Activated T-cell treated with anti-CD3 and anti-CD28 coated beads, Interleukin-2, amount 50 U/mL, for 72 hours (primary cell): ENCODE measurements around the gene UMAD1. TPM values are rescaled to one million over a fixed set of nuclear protein-coding genes. Genes with fewer than 3 reads are reported as not detected.

Source experiments
- ATAC-seq, 2 donors: fragments of 150-1000 bp; cut with Tn5 transposase; replicated peaks in 1 of 2; 2 replicates each; pipeline ENCODE4 v1.10.0; 2021; ENCODE audit warnings: moderate library complexity in 2 of 2, mild to moderate bottlenecking in 1 of 2
- DNase-seq, 2 donors: peaks; one replicate each; pipeline ENCODE4 v3.0.0; 2021 to 2022; ENCODE audit warnings: mixed read lengths in 1 of 2
- H3K27ac Mint-ChIP-seq: one replicate; pipeline ENCODE4 v1.8.0; 2022; ENCODE audit warnings: mild to moderate bottlenecking, moderate library complexity, mixed read lengths
- H3K27me3 Mint-ChIP-seq: one replicate; pipeline ENCODE4 v1.8.0; 2022; ENCODE audit warnings: low read depth, mixed read lengths
- H3K36me3 Mint-ChIP-seq, 2 donors: one replicate each; pipeline ENCODE4 v1.8.0; 2022; ENCODE audit warnings: mixed read lengths in 2 of 2, mild to moderate bottlenecking in 1 of 2; ENCODE audit not compliant: insufficient read depth in 2 of 2
- H3K4me1 Mint-ChIP-seq: one replicate; pipeline ENCODE4 v1.8.0; 2022; ENCODE audit warnings: low read depth, mixed read lengths
- H3K4me3 Mint-ChIP-seq, 2 donors: one replicate each; pipeline ENCODE4 v1.8.0; 2022; ENCODE audit warnings: mild to moderate bottlenecking in 2 of 2, mixed read lengths in 2 of 2, moderate library complexity in 2 of 2
- H3K9me3 Mint-ChIP-seq, 2 donors: one replicate each; pipeline ENCODE4 v1.8.0; 2022; ENCODE audit warnings: mixed read lengths in 2 of 2
- total RNA-seq, 2 donors: library from RNA; stranded (reverse); gene quantifications; one replicate each; pipeline ENCODE4 v1.2.3, GENCODE V29; 2022

The UMAD1 gene
- total RNA-seq, 2 donors from 2014 or later, result 23.7 to 31.4 TPM

DNA sequence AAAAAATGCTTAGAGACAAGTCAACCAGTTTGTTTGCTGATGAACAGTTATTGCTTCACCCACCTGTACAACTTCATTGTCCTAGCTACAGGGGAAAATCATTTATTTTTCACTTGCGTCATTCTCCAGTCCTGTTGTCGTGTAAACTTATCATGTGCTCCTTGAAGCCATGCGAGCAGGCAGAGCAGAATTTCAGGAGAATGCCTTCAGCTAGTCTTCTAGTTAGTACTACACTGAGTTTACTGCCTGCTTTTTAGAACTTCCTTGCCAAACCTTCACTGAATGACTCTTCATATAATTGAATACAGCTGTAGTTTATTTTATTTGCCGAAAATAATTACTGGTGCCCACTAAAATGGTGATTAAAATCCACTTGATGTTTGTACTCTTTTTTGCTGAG lies 62.3 kb downstream of the UMAD1 start:
- Mint-ChIP-seq H3K4me3 (no peak overlapping the region), H3K9me3 (no peaks in the 10 kb centered on the region), H3K36me3 (no peaks in the 10 kb centered on the region), H3K27me3 (no peaks in the 10 kb centered on the region), H3K27ac (no peak overlapping the region), H3K4me1 (peaks cover 19% of the 10 kb centered on the region)
- no peak for DNase-seq
- ATAC-seq, result no peak

DNA sequence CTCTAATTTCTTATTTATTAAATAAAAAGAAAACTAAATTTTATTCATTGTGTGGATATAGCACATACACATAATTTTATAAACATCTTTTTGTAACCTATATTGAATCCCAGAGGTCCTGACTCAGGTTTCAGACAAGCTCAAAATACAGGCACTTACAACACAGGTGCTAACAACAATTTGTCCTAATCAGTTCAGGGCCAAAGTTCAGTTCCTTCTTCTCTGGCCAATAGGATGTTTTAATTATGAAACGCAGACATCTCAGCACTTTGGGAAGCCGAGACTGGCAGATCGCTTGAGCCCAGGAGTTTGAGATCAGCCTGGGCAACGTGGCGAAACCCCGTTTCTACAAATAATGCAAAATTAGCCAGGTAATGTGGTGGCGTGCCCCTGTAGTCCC lies 62.9 kb downstream of the UMAD1 start:
- no peaks in the 10 kb centered on the region for H3K27me3 Mint-ChIP-seq
- no peaks in the 10 kb centered on the region for H3K9me3 Mint-ChIP-seq
- H3K4me1 Mint-ChIP-seq, result peaks cover 15% of the 10 kb centered on the region
- no peaks in the 10 kb centered on the region for H3K36me3 Mint-ChIP-seq
- no peak for DNase-seq
- ATAC-seq, result no peak
- H3K4me3 Mint-ChIP-seq, result no peak overlapping the region
- no peak overlapping the region for H3K27ac Mint-ChIP-seq

DNA sequence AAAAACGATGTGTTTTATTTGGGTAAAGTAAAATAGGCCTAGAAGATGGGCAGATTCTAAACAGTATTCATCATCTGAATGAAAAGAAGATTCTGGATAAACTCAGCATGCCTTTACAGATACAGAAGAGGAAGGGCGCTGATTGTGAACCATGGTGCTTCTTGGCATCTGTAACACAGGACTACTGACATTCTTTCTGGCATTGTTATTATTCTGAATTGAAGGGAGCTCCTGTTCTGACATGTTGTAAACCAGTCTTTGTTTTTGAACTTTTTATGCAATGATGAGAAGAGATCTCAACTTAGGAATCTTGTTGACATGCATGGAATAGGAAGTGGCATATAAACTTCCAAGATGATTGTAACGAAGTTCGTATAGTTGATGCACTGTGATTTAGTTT lies 64.3 kb downstream of the UMAD1 start:
- Mint-ChIP-seq H3K4me3 (no peak overlapping the region), H3K27me3 (no peaks in the 10 kb centered on the region), H3K36me3 (no peaks in the 10 kb centered on the region), H3K4me1 (peaks cover 7% of the 10 kb centered on the region), H3K9me3 (no peaks in the 10 kb centered on the region), H3K27ac (no peak overlapping the region)
- ATAC-seq (no peak), DNase-seq (no peak)

DNA sequence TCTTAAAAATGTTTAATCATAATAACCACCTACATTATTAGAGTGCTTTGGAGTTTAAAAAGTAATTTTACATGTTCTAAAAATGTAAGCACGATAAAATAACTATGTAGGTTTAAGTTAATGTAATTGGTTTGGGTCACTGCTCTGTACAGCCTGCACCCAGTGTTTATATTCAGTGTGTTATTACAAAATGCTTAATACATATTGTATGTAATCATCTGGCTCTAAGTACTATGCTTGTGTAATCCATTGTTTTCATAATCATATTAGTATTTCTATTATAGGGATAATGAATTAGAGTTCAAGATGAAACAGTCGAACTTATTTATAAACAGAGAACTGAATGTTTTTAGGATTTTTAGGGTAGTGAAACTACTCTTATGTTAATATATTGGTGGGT lies 64.8 kb downstream of the UMAD1 start:
- H3K4me3 Mint-ChIP-seq, result no peak overlapping the region
- no peaks in the 10 kb centered on the region for H3K27me3 Mint-ChIP-seq

DNA sequence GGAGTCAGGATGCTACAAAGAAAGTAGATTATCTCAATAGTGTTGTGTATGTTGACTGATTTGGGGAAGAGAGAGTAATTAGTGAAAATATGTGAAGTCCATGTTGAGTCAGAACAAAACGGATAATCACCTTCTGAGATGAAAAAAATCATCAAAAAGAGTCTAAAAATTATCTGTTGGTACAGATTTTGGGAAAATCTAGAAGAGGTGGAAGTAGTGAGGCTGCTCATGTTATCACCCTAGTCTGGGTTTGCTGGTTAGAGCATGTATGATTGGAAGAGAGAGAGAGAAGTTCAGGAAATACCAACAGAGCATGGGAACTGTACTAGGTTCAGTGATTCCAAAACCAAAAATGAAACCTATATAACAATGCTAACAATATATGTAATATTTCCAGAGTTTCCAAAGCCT lies 65.6 kb downstream of the UMAD1 start:
- Mint-ChIP-seq H3K27ac (peak overlapping the region; percentile 12), H3K27me3 (no peaks in the 10 kb centered on the region), H3K4me3 (no peak overlapping the region), H3K4me1 (peaks cover 11% of the 10 kb centered on the region), H3K36me3 (no peaks in the 10 kb centered on the region), H3K9me3 (no peaks in the 10 kb centered on the region)
- no peak for DNase-seq
- ATAC-seq, result peak in 1 of 2 donors; percentile 44

More for the DNA sequence above, 64.8 kb downstream of the UMAD1 start:
- Mint-ChIP-seq H3K9me3 (no peaks in the 10 kb centered on the region), H3K4me1 (peaks cover 11% of the 10 kb centered on the region), H3K36me3 (no peaks in the 10 kb centered on the region), H3K27ac (no peak overlapping the region)
- ATAC-seq, result no peak
- DNase-seq, result no peak

DNA sequence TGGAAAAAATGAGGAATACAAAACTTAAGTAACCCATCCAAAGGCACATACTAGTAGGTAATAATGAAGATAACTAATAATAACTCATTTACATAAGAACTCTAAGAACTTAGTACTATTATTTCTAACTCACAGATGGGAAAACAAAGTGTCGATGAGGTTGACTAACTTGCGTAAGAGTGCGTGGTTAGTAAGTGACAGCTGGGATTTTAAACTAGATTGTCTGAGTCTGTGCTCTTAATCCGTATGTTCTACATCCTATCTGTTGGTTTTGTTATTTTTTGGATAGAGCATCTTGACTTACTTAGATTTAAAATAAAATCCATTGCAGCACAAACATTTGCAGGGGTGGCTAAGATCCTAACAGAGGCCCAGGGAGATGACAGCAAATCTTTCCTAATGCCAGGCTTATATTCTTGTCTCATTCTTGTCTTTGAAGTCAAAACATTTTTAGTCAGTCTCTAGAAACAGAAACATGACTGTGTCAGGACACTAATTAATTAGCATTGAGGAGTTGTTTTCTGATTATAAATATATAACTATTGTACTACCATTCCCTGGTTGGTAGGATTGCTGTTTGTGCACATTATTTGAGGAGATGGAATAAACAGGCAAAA lies 66.1 kb downstream of the UMAD1 start:
- no peak for ATAC-seq
- no peak overlapping the region for H3K27ac Mint-ChIP-seq

DNA sequence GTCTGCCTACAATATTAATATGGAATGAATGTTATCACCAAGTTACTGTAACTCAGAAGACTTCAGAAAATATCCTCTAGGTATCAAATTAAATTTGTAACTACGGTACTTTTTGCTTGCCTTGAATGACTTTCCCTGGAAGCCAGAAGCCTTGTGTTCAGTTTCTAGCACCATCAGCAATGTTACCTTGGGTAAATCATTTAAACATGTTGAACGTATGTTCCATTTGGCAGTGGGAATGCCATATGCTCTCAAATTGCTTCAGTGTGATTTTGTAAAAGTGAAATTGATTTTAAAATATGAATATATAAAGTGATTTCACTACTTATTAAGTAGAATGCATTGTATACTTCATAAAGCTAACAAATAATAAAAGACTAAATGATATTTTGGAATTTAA lies 66.7 kb downstream of the UMAD1 start:
- Mint-ChIP-seq H3K4me3 (no peak overlapping the region), H3K27me3 (no peaks in the 10 kb centered on the region), H3K27ac (no peak overlapping the region), H3K36me3 (no peaks in the 10 kb centered on the region), H3K9me3 (no peaks in the 10 kb centered on the region), H3K4me1 (peaks cover 11% of the 10 kb centered on the region)
- ATAC-seq (no peak), DNase-seq (no peak)

More for the DNA sequence above, 66.1 kb downstream of the UMAD1 start:
- Mint-ChIP-seq H3K4me3 (no peak overlapping the region), H3K9me3 (no peaks in the 10 kb centered on the region), H3K27me3 (no peaks in the 10 kb centered on the region), H3K36me3 (no peaks in the 10 kb centered on the region), H3K4me1 (peaks cover 11% of the 10 kb centered on the region)
- DNase-seq, result no peak

DNA sequence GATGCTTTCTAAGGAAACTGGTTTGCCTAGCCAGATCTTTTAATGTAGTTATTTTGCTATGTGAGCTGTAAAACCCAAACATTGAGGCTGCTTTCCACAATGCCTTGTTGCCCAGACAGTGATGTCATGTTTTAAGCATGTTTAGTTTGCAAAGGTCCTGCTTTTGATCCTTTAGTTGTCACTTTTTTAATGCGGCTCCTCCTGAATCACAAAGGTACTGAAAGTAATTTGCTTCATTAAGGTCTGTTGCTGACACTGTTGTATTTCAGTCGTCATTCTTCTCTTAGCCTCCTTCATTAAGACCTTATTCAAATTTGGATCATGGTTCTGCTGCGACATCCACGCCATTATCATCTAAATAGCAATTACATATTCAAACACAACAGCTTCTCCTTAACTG lies 67.3 kb downstream of the UMAD1 start:
- no peak for ATAC-seq
- Mint-ChIP-seq H3K4me1 (peaks cover 11% of the 10 kb centered on the region), H3K4me3 (no peak overlapping the region)

DNA sequence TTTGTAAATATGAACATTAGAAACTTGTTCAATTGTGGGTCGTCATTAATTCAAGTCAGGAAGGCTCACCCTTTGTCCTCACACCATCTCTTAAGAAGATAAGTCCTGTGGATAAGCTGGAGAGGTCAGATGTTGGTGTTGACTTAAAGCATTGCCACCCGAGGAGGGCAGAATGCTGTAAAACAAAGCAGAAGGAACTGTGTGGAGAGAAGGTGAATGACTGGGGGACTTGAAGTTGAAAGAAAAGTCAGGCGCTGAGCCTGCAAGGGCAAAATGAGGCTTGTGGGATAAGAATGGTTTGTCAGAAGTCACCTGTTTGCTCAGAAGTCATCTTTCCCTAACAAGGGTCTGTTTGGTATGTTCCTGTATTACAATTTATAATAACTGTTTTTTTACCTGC lies 68.7 kb downstream of the UMAD1 start:
- Mint-ChIP-seq H3K27ac (no peak overlapping the region), H3K4me1 (peaks cover 19% of the 10 kb centered on the region), H3K27me3 (no peaks in the 10 kb centered on the region), H3K9me3 (no peaks in the 10 kb centered on the region), H3K36me3 (no peaks in the 10 kb centered on the region), H3K4me3 (no peak overlapping the region)
- DNase-seq (no peak), ATAC-seq (no peak)

More for the DNA sequence above, 67.3 kb downstream of the UMAD1 start:
- H3K9me3 Mint-ChIP-seq, result no peaks in the 10 kb centered on the region
- no peaks in the 10 kb centered on the region for H3K36me3 Mint-ChIP-seq
- no peak for DNase-seq
- no peaks in the 10 kb centered on the region for H3K27me3 Mint-ChIP-seq
- H3K27ac Mint-ChIP-seq, result no peak overlapping the region

DNA sequence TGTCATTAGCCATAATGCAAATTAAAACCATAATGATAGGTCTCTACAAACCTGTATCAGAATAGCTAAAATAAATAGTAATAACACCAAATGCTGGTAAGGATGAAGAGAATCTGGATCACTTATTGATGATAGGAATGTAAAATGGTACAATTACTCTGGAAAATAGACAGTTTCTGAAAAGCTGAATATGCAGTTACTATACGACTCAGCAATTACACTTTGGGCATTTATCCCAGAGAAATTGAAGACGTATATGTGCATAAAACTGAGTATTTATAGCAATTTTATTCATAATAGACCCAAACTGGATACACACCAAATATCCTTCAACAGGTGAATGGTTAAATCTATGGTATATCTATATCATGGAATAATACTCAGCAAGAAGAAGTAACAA lies 69.9 kb downstream of the UMAD1 start:
- Mint-ChIP-seq H3K9me3 (no peaks in the 10 kb centered on the region), H3K27ac (no peak overlapping the region), H3K4me3 (no peak overlapping the region), H3K36me3 (no peaks in the 10 kb centered on the region), H3K4me1 (peaks cover 19% of the 10 kb centered on the region), H3K27me3 (no peaks in the 10 kb centered on the region)
- DNase-seq (no peak), ATAC-seq (no peak)

DNA sequence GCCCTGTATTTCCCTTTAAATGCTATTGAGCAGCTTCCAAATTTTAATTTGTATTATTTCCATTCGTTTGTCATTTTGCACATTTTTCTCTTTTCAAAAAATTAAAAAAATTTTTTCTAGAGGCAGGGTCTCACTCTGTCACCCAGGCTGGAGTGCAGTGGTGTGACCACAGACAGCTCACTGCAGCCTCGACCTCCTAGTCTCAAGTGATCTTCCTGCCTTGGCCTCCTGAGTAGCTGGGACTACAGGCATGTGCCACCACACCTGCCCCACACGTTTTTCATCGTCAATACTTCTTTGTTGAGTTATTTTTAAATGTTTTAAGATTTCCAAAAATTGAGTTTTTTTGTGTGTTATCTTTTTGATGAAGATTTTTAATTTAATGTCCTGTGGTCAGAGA lies 73.2 kb downstream of the UMAD1 start:
- Mint-ChIP-seq H3K4me1 (peaks cover 20% of the 10 kb centered on the region), H3K27me3 (no peaks in the 10 kb centered on the region), H3K9me3 (no peaks in the 10 kb centered on the region), H3K4me3 (no peak overlapping the region), H3K27ac (no peak overlapping the region), H3K36me3 (peaks cover 0 to 2% of the 10 kb centered on the region in 2 donors)
- ATAC-seq (no peak), DNase-seq (no peak)

DNA sequence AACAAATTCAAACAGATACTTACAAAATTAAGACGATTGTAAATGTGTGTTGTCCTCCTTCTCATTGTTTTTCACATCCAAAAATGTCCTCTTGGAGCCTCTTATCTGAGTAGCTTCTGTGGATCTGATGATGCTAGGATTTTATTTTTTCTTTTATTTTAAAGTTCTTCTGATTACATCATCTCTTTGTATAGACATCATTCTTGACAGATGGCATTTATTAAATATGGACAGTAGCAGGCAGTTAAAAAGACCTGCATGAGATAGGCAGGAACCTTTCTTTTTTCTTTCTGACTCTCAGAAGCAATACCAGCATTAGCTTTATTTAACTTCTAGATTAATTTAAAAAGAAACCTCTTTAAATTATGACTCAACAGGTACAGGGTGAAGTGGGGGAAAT lies 77.9 kb downstream of the UMAD1 start, which contains the start of gene RPA3:
Gene RPA3, minus strand, starts transcription at position 116 of the 400 bp plus-strand sequence. CDS start 78,189 bp downstream, outside the sequence.
- no peak for DNase-seq
- Mint-ChIP-seq H3K36me3 (peaks cover 2% of the 10 kb centered on the region in 2 donors), H3K9me3 (no peaks in the 10 kb centered on the region), H3K27ac (peak within 1 kb of the TSS; percentile 96), H3K4me3 (peak within 1 kb of the TSS; percentile 64 to 88), H3K4me1 (peaks cover 43% of the 10 kb centered on the region), H3K27me3 (no peaks in the 10 kb centered on the region)
- no peak for ATAC-seq

DNA sequence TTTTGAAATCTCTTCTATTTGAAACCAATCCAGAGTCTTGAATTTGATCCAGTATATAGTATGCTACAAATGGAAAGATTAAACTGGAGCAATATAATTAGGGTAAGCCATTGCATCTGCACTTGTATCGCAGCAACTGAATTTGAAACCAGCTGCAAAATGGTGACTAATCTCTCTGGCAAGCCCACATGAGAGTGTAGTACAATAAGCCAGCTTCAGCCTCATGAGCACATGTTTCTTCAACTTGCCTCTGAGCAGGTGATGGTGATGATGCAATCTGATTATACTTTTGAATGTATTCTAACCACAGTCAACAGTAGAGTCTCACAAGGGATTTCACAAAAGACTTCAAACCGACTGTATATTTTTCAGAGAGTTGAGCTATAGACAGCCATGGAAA lies 78.7 kb downstream of the UMAD1 start:
- ATAC-seq, result peak; percentile 99 to 100
- H3K4me1 Mint-ChIP-seq, result peaks cover 37% of the 10 kb centered on the region
- H3K36me3 Mint-ChIP-seq, result peaks cover 2% of the 10 kb centered on the region in 2 donors
- no peaks in the 10 kb centered on the region for H3K27me3 Mint-ChIP-seq
- H3K9me3 Mint-ChIP-seq, result no peaks in the 10 kb centered on the region
- H3K27ac Mint-ChIP-seq, result peak overlapping the region; percentile 96
- peak overlapping the region; percentile 64 to 88 for H3K4me3 Mint-ChIP-seq
- peak; percentile 67 to 71 for DNase-seq

DNA sequence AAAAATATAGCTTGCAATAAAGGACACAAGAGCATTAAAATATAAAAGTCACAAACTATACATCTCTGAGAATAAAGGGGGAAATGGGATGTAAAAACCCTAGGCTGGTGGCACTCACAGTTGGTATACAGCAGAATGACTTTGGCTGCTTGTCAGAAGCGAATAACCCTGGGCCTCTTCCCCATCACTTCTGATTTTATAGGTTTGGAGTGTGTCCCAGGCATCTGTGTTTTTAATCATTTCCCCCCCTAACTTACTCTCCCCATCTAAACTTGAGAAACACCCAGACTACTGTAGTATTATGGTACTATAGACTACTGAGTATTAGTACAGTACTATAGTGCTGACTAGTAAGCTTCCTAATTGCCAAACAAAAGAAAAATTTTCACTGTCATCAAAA lies 79.6 kb downstream of the UMAD1 start:
- Mint-ChIP-seq H3K36me3 (peaks cover 2% of the 10 kb centered on the region in 2 donors), H3K9me3 (no peaks in the 10 kb centered on the region)

More for the DNA sequence above, 79.6 kb downstream of the UMAD1 start:
- H3K27ac Mint-ChIP-seq, result peak overlapping the region; percentile 96
- DNase-seq (no peak), ATAC-seq (no peak)
- H3K4me1 Mint-ChIP-seq, result peaks cover 37% of the 10 kb centered on the region
- no peaks in the 10 kb centered on the region for H3K27me3 Mint-ChIP-seq
- H3K4me3 Mint-ChIP-seq, result peak overlapping the region; percentile 4 to 62
